Stimulated activated CD4-positive, alpha-beta T cell treated with anti-CD3 and anti-CD28 coated beads, TNF-alpha, amount 100 ng/mL, for 24 hours (primary cell): ENCODE data around the gene NANOS3.
"Not testable (repeated sequence)": the region's sequence is repeated elsewhere in the genome, so short reads cannot be mapped to it uniquely, and the experiment has no call there.

Source experiments
- DNase-seq, 3 experiments: peaks; one replicate each; pipeline ENCODE4 v3.0.0-alpha.2; 2020; ENCODE audit warnings: low read depth in 3 of 3

Gene NANOS3

DNA sequence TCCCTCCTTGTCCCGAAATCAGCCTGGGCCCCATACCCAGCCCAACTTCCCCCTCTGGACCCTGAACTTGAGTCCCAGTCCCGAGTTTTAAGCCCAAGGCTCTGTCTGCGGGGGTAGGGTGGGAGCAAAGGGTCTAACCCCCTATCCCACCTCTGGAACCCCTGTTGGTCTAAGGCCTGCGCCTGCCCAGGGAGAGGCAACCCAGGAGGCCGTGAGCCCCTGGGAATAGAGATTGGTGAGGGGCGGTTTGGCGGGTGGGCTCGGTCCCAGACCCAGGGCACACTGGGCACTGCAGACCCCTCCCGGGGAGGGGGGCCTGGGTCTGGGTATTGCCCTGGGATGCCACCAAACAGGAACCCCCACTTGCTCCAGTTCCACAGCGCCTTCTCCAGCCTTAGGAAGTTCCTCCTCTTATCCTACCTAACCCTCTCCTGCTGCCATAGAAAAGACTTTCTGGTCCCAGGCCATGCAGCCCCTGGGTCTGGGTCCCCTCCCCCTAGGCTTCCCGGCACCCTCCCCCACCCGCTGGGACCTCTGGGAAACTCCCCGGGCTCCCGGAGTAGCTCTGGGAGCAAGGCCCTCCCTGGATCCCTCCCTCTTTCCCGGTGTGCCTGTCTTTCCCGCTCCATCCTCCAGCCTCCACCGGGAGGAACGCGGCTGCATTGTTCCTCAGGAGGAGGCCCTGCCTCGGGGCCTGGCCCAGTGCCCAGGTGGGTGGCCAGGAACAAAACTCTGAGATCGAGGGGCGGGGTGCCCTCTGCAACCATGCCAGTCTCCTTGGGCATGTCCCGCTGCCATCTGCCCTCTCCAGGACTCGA is 33.6 kb upstream of the NANOS3 start:
- DNase-seq, result no peak

DNA sequence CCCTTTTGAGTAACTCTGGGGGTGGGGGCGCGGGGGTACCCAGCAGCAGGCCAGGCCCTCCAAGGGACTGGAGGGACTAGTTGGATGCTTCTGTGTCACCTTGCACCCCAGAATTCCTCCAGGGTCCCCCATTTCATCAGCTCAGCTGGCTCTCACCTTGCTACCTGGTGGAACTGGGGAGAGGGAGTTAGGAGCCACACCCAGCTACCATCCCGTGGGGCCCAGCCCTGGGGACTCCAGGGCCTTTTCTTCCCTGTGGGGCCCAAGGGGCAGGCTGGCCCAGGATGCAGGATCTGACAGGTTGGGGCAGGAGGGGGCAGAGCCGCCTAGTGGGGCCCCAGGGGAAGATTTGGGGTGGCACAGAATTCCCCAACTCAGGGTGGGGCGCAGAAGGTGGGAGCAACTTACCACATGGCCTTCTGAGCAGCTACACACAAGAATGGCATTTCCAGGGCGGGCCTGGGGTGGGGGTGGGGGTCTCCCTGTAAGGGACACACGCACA is 32.8 kb upstream of the NANOS3 start:
- no peak for DNase-seq

DNA sequence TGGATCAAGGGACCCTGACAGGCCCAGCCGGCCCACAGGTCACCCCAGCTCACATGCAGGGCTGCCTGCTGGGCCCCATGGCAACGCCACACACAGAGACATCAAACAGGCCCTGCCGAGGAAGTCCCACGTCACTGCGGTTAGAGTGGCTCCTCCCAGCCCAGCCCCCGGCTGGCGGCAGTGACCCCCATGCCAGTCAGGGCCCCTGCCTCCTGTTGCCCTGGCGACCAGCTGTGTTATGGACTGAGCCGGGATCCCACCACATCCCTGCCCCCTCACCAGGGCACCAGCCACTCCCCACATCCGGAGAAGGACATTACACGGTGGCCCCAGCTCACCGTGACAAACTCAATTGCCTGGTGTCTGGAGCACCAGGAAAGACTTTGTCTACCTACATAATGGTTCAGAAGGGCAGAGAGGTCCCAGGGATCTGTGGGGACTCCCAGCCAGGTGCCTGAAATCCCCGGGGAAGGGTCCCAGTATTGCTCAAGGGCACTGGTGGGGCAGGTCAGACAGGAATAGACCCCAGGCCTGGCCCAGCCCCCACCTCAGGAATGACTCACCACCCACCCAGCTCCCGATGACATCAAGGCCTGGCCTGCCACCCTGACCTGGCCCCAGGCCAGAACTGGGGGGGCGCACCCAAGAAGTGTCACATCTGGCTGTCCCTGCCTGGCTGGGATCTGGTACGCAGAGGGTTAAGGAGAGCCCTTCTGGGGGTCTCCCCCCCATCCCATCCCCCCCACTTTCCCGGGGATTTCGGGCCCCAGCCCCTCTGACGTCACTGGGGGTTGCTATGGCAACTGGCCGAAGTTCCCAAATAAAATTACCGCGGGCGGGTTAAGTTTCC is 30.2 kb upstream of the NANOS3 start:
- DNase-seq, result peak; percentile 80 to 94 (median 86)

DNA sequence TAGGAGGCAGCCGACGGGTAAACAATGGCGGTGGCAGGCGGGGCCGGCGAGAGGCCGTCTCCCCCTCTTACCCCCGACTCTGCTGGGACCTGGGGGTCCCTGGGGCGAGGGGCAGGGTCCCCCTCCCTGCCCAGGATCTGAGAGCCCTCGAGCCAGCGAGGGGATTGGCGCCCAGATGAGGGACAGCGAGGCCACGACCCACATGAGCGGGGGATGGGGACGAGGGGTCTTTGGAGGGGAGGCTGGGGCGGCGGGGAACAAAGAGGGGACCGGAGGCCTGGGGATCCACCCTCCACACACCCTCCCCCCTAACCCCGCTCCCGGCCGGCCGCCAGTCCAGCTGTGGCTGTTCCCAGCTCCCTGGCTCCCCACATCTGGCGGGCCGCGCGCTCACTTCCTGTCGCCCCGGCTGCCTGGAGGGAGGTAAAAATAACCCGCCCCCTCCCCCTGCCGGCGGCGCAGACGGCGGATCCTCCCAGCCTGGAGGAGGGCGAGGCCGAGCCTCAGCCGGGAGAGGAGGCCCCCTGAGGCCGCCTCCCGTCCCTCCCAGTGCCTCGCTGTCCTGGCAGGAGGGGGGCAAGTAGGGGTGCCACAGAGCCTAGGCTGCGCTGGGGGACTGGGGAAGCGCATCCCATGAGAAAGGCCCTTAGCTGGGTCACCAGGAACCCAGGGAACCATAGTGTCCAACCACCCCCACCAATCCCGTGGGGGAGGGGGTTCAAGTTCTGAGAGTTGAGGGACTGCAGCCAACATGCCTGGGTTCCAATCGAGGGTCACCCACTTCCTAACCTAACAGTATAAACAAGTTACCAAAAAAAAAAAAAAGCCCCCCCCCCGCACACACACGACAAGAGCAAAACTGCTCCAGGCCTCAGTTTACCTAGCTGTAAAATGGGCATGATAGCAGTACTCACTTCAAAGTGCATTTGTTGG is 29.3 kb upstream of the NANOS3 start:
- peak; percentile 58 to 82 (median 65) for DNase-seq

DNA sequence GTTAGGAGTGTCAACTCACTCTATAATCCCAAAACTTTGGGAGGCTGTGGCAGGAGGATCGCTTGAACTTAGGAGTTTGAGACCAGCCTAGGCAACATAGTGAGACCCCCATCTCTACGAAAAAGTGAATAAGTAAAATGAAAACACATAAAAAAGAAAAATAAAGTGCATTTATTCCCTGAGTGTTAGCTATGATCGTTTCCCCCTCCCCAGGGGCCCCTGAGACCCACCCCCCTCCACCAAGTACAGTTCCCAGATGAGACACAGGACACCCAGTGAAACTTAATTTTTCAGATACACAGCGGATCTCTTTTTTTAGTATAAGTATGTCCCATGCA is 28.6 kb upstream of the NANOS3 start:
- no peak for DNase-seq

DNA sequence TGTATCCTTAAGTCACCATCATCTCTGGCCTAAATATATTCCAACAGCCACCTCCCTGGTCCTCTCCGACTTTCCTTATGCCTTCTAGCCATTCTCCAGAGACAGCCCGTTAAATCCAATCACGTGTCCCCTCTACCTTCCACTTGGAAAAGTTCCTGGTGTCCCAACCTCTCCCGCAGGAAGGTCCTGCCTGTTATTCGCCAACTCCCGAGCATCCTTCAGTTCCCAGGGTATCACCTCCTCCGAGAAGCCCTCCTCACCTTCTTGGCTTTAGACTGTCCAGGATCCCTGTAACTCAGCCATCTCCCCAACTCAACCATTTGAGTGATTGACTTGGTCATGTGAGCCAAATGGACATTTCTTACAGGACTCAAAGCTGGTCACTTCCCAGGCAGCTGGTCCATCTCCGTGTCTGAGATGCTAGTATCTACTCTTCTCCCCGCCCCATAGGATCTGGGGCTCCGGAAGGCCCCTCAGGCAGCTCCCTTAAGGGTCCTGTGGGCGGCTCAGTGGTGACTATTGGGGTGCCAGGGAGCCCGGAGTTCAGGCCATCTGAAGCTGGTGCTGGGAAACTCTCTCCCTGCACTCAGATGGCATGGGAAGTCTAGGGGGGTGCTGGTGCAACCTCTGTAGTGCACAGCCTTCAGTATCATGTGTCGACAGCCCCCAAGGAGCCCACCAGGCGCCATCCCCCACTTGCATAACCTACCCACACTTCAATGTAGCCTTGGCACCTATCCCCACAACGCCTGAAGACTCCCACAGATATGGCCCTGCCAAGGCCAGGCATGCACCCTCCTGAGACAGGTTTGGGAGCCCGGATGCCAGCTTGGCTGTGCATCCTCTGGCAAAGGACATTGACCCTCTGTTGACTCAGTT is 27.9 kb upstream of the NANOS3 start:
- DNase-seq, result no peak

DNA sequence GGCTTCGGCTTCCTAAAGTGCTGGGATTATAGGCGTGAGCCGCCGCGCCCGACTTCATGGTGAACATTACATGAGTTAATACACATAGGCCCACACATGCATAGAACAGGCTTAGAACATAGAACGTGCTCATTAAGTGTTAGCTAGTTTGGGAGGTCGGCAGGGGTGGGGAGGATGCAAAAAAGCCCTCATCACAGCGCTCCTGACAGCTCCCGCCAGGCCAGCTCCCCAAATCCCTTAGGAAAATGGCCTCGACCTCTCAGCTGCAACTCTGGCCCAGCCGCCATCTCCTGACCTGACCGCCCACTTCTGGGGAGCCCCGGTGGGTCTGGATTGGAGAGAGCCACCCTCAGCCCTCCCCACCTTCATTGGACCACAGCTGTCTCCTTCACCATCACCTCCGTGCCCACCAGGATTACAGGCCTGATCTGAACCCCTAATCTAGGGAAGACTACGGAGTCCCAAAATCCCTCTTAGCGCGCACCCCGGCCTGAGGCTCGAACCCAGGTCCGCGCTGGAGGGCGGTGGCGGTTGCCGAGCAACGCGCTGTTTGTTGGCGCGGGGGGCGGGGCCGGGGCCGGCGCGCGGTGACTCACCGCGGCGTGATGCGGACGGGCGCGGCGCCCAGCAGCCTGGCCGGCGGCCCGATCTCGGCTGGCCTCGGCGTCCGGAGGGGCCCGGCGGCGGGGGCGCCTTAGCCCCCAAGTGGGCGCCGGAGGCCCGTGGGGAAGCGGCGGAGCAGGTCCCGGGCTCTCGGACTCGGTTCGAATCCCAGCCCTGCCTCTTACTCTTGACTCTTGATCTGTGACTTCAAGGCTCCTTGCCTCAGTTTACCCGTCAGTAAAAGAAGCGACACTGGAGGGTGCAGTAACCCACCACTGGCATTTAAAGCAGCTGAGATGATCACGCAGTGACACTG is 26.7 kb upstream of the NANOS3 start:
- DNase-seq, result peak in 1 of 3 experiments; percentile 73

DNA sequence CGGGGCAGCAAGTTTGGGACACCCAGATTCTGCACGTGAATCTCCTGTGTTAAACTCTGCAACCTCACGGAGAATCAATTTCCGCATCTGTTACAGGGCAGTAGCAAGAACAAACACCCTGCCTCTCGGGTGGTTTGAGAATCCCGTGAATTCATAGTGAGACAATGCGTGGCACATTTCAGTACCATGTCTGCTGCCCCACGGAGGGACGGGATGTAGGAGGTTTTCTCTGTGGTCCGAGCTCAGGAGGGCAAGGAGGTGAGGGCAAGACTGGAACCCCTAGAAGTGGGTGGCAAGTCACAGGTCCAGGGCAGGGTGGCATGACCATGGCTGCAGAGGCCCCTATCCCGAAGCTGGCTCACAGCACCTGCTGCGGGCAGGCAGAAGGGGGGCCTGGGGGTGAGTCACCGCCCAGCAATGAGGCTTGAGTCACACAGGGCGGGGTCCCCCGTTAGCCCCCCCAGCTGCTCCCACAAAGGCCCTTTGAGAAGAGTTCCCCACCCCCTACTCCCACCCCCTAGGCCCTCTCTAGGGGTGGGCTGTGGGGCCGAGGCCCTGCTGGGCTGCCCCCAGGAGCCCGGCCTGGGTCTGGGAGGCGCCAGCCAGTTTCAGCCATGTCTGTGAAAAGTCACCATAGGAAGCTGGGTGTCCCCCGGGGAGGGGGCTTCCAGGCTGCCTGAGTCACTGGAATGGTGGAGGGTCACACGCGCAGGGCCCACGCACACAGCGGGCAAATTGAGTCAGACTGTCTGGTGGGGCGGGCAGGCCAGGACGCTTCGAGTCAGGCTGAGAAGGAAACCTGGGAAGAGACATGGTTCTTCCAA is 25.8 kb upstream of the NANOS3 start:
- peak in 1 of 3 experiments; percentile 62 for DNase-seq

DNA sequence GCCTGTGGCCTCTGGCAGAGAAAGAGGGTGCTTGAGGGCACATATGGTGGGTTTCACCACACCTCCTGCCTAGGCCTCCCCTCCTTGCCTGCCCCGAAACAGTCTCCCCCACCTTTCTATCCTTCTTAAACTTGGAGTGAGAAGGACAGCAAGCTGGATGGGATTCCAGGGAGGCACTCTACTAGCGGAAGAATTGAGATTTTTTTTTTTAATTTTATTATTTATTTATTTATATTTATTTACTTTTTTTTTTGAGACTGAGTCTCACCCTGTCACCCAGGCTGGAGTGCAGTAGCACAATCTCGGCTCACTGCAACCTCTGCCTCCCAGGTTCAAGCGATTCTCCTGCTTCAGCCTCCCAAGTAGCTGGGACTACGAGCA is 25.2 kb upstream of the NANOS3 start:
- not testable (repeated sequence) for DNase-seq

DNA sequence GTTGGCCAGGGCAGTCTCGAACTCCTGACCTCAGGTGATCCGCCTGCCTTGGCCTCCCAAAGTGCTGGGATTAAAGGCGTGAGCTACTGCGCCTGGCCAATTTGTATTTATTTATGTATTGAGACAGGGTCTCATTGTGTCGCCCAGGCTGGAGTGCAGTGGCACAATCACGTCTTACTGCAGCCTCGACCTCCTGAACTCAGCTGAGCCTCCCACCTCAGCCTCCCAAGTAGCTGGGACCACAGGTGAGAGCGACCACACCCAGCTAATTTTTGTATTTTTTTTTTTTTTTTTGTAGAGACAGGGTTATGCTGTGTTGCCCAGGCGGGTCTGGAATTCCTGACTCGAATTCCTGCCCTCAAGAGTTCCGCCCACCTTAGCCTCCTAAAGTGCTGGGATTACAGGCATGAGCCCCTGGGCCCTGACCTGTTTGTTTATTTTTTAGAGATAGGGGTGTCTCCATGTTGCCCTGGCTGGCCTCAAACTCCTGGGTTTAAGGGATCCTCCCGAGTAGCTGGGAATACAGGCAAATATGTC is 24.7 kb upstream of the NANOS3 start:
- DNase-seq, result not testable (repeated sequence)

DNA sequence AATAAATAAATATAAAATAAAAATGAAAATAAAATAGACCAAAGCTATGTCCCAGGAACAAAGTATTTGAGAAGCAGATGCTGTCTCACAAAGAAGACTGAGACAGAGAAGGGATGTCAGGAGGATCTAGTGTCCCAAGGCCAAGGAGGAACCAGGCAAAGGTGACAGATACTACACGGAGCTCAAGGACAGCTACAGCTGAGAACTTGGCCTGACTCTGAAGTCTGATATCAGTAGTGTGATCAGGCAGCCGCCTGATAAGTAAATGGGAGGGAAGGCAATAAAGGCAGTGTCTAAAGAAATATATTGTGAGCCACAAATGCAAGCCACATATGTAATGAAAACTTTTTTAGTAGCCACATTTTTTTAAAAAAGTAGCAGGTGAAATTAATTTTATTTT is 20.4 kb upstream of the NANOS3 start:
- no peak for DNase-seq

DNA sequence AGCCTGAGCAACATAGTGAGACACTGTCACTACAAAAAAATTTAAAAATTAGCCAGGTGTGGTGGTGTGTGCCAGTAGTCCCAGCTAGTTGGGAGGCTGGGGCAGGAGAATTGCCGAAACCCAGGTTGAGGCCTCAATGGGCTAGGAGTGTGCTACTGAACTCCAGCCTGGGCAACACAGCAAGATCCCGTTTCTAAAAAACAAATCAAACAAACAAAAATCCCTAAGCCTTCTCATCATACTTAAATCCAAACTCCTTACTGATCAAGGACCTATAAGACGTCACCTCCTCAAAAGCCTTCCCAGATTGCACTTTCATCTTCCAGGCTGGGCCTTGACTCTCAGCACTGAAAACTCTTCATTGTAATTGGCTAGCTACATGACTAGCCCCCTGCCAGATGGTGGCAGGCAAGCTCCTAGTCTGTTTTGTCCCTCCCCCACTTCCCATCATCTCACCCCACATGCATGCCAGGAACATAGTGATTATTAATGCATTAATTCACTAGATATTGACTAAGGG is 17.5 kb upstream of the NANOS3 start:
- no peak for DNase-seq

DNA sequence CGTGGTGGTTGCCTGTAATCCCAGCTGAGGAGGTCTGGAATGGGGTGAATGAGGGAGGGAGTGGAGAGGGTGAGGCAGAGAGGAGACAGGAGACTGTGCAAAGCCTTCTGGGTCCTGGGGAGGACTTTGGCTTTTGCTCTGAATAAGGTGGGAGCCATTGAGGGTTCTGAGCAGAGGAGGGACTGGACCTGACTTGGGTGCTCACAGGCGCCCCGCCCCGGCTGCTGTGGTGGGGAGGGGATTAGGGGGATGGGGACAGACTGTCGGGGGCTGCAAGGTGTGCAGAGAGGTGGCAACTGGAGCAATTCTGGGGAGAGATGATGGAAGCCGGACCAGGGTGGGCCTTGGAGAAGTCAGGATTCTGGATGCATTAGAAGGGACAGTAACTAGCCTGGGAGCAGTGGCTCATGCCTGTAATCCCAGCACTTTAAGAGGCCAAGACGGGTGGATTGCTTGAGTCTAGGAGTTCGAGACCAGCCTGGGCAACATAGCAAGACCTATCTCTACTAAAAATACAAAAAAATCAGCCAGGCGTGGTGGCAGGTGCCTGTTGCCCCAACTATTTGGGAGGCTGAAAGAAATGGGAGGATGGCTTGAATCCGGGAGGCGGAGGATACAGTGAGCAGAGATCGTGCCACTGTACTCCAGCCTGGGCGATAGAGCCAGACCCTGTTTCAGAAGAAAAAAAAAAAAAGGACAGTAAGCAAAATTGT is 16.1 kb upstream of the NANOS3 start:
- no peak for DNase-seq

DNA sequence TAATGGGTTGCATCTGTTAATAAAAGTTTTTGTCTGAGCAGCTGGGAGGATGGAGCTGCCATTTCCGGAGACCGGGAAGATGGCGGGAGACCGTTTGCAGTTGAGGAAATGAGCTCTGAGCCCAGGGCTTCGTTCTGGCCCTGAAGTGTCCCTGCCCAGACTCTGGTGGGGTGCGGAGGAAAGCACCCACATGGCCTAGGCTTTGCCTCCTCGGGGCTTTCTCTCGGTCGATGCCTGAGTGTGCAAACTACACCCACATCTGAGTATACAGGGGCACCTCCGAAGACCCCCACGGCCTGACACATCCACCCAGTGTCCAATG is 15.6 kb upstream of the NANOS3 start:
- no peak for DNase-seq

DNA sequence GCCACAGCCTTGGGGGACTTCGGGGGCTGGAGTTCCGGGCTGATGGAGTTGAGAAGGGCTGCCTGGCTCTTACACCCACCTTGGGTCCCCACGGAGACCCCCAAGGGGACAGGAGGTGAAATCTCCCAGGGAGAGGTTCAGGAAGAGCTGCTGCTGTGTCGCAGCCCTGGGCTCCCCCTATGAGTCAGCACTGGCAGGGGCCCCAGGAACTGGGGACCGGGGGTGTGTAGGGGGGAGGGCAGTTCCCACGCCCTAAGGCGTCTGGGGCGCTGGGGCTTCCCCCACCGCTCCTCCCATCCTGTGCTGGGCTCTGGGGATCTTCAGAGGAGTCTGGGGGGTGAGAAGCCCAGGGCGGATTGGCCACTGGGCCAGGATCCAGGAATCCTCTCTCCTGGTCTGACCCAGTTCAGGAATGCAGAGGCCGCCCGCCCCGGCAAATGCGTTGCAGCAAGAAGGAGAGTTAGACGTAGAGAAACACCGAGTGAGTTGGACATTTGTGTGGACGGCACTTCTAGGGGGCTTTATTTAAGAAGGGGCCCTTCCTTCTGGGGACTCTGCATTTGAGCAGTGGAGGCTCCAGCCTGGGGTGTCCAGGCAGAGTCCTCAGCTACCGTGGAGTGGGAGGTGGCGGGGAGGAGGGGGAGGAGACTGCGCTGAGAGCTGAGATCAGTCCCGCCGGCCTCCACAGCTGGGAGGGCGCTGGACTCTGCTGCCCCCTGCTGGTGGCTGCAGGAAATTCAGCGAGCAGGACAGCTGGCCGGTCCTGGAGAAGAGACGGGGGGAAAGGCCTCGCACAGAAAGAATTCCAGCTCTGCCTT is 15.0 kb upstream of the NANOS3 start:
- DNase-seq, result peak; percentile 79 to 87 (median 81)

DNA sequence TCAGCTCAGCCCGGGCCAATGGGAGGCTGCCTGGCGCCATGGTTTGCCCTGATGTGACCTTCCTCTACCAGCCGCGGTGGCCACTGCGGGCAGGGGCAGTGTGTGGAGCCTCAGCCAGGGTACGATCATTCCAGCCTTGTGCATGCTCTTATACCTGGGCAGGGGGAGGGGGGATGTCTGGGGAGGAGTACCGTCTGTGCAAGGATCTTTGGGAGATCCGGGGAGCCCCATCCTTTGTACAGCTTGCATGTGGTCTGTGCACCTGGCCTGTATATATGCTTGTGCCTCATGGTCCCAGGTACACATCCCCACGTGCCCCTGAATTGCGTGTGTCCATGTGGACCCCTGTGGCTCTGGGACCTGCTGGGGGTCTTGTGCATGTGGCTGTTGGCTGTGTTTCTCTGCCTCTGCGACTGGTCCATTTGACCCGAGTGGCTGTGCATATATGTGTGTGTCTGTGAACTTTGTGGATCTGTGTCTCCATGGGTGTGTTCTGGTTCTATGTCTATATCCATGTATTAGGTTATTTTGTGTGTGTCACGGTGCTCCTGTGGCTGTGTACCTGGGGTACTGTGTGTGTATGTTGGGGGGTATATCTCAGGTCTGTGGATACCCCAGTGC is 12.8 kb upstream of the NANOS3 start:
- no peak for DNase-seq
